HL-60 (cell line): ENCODE data around the gene PALLD.

Source experiments
- DNase-seq, 2 experiments: peaks; one replicate each; pipeline ENCODE4 v3.0.0-alpha.2; 2010 to 2020; ENCODE audit warnings: low read depth in 1 of 2, low spot score in 1 of 2
- H3K27ac ChIP-seq: fragments of 250-450 bp; sonication (Bioruptor Pico); replicated peaks from 2 replicates; pipeline ENCODE4 v1.5.1; 2020; ENCODE audit warnings: mild to moderate bottlenecking, moderate library complexity
- H3K27me3 ChIP-seq: fragments of 250-450 bp; sonication (Bioruptor Pico); 2 replicates; pipeline ENCODE4 v1.5.1; 2021; ENCODE audit warnings: mild to moderate bottlenecking, moderate library complexity; ENCODE audit not compliant: insufficient read depth, poor library complexity, severe bottlenecking
- H3K4me3 ChIP-seq: replicated peaks from 2 replicates; pipeline ENCODE4 v1.5.1; 2011; ENCODE audit warnings: mild to moderate bottlenecking, control low read depth, low read length; ENCODE audit not compliant: insufficient read depth
- GABPA ChIP-seq: IDR thresholded peaks from 2 replicates; pipeline ENCODE4 v1.6.1; 2012; ENCODE audit warnings: low read depth
- POLR2AphosphoS5 ChIP-seq: IDR thresholded peaks from 2 replicates; pipeline ENCODE4 v1.6.1; 2012; ENCODE audit warnings: low read depth
- SPI1 ChIP-seq: IDR thresholded peaks from 2 replicates; pipeline ENCODE4 v1.6.1; 2012; ENCODE audit warnings: low read depth, mild to moderate bottlenecking, borderline replicate concordance
- TF ChIP-seq, protein P1 (sequence below): IDR thresholded peaks from 2 replicates; pipeline ENCODE4 v1.6.1; 2012; ENCODE audit warnings: low read depth; ENCODE audit not compliant: insufficient replicate concordance
- TF ChIP-seq, protein P2 (sequence below): IDR thresholded peaks from one replicate; pipeline ENCODE4 v1.5.1; 2011; ENCODE audit warnings: low read length, control low read depth, inconsistent platforms; ENCODE audit not compliant: insufficient read depth

The PALLD gene

DNA sequence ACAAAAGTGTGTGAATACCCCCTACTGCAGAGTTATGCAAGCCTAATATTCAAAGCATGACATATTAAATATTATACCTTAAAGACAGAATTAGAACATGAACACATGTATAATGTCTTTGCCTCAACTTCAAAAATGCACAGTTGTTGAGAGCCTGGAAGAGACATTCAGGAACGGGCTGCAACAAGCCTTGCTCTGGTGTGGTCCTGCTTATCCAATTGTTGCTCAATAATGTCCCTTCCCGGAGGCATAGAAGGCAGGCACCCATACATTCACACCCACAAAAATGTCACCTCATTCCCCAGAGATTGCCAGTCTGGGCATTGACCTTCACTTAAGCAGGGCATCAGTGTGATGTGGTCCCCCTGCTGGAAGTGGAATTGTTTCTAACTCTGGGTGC is 274.4 kb downstream of the PALLD start:
- Histone ChIP-seq H3K27me3 (no peaks in the 10 kb centered on the region), H3K27ac (no peak overlapping the region), H3K4me3 (no peak overlapping the region)
- TF ChIP-seq SPI1 (no peak), GABPA (no peak), POLR2AphosphoS5 (no peak)
- TF ChIP-seq, protein P1, sequence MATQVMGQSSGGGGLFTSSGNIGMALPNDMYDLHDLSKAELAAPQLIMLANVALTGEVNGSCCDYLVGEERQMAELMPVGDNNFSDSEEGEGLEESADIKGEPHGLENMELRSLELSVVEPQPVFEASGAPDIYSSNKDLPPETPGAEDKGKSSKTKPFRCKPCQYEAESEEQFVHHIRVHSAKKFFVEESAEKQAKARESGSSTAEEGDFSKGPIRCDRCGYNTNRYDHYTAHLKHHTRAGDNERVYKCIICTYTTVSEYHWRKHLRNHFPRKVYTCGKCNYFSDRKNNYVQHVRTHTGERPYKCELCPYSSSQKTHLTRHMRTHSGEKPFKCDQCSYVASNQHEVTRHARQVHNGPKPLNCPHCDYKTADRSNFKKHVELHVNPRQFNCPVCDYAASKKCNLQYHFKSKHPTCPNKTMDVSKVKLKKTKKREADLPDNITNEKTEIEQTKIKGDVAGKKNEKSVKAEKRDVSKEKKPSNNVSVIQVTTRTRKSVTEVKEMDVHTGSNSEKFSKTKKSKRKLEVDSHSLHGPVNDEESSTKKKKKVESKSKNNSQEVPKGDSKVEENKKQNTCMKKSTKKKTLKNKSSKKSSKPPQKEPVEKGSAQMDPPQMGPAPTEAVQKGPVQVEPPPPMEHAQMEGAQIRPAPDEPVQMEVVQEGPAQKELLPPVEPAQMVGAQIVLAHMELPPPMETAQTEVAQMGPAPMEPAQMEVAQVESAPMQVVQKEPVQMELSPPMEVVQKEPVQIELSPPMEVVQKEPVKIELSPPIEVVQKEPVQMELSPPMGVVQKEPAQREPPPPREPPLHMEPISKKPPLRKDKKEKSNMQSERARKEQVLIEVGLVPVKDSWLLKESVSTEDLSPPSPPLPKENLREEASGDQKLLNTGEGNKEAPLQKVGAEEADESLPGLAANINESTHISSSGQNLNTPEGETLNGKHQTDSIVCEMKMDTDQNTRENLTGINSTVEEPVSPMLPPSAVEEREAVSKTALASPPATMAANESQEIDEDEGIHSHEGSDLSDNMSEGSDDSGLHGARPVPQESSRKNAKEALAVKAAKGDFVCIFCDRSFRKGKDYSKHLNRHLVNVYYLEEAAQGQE = no peak
- TF ChIP-seq, protein P2, sequence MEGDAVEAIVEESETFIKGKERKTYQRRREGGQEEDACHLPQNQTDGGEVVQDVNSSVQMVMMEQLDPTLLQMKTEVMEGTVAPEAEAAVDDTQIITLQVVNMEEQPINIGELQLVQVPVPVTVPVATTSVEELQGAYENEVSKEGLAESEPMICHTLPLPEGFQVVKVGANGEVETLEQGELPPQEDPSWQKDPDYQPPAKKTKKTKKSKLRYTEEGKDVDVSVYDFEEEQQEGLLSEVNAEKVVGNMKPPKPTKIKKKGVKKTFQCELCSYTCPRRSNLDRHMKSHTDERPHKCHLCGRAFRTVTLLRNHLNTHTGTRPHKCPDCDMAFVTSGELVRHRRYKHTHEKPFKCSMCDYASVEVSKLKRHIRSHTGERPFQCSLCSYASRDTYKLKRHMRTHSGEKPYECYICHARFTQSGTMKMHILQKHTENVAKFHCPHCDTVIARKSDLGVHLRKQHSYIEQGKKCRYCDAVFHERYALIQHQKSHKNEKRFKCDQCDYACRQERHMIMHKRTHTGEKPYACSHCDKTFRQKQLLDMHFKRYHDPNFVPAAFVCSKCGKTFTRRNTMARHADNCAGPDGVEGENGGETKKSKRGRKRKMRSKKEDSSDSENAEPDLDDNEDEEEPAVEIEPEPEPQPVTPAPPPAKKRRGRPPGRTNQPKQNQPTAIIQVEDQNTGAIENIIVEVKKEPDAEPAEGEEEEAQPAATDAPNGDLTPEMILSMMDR = no peak
- DNase-seq = no peak

DNA sequence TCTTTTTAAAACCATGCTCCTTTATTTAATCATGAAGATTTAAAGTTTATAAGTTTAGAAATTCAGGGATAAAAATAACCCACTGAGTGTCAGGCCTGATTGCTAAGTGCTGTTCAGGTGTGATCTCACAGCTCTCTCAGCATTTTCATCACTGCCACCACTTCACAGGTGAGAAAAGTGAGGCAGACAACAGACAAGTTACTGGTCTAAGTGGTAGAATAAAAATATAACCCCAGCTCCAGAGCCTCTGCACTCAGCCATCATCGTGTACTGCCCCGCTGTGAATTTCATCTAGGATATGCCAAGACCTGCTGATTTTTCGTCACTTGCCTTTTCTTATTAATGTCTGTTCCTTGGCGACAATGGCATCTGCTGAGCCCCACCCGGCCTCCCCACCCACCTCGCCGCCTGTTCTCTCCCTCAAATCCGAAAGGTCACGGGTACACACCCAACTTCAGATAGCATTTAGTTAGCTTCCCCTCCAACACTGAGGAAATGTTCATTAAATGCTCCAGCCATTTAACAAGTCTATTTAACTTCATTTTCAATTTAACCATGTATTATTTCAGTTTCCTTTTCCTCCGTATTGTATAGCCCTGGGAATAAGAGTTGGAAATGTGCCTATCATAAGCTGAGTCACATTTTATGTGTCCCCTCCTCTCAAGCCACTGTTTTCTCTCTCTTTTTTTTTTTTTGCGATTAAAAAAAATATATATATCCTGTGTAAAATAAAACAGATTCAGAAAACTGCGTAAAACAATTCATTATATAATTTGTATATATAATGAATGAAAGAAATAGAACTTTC is 276.7 kb downstream of the PALLD start:
- DNase-seq = no peak
- TF ChIP-seq, protein P1 = no peak
- TF ChIP-seq, protein P2 = no peak
- no peak for TF ChIP-seq GABPA
- TF ChIP-seq SPI1 = no peak
- no peak for TF ChIP-seq POLR2AphosphoS5

DNA sequence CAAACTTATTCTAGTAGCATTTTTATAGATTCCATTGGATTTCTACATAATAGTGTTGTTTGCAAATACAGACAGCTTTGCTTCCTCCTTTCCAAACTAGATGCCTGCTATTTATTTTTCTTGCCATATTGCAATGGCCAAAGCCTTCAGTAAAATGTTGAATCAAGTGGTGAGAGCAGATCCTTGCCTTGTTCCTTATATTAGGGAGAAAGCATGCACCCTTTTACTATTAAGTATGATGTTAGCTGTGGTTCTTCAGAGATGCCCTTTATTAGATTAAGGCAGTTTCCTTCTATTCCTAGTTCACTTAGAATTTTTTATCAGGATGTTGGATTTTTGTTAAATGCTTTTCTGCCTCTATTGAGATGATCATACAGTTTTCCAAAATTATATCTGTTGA is 279.5 kb downstream of the PALLD start:
- no peak for DNase-seq
- Histone ChIP-seq H3K4me3 (no peak overlapping the region), H3K27ac (no peak overlapping the region), H3K27me3 (no peaks in the 10 kb centered on the region)
- TF ChIP-seq, protein P2 = no peak
- TF ChIP-seq GABPA = no peak
- TF ChIP-seq, protein P1 = no peak
- TF ChIP-seq POLR2AphosphoS5 = no peak
- no peak for TF ChIP-seq SPI1

More for the DNA sequence above, 276.7 kb downstream of the PALLD start:
- Histone ChIP-seq H3K4me3 (no peak overlapping the region), H3K27me3 (no peaks in the 10 kb centered on the region), H3K27ac (no peak overlapping the region)
